GM21447 (cell line): ENCODE data around the gene CYP27C1.
"Not testable (repeated sequence)": the region's sequence is repeated elsewhere in the genome, so short reads cannot be mapped to it uniquely, and the experiment has no call there.

Experiments used
- ATAC-seq: cut with Tn5 transposase; IDR thresholded peaks from one replicate; pipeline ENCODE4 v1.9.1; 2021; ENCODE audit not compliant: unreplicated experiment

The CYP27C1 gene

DNA sequence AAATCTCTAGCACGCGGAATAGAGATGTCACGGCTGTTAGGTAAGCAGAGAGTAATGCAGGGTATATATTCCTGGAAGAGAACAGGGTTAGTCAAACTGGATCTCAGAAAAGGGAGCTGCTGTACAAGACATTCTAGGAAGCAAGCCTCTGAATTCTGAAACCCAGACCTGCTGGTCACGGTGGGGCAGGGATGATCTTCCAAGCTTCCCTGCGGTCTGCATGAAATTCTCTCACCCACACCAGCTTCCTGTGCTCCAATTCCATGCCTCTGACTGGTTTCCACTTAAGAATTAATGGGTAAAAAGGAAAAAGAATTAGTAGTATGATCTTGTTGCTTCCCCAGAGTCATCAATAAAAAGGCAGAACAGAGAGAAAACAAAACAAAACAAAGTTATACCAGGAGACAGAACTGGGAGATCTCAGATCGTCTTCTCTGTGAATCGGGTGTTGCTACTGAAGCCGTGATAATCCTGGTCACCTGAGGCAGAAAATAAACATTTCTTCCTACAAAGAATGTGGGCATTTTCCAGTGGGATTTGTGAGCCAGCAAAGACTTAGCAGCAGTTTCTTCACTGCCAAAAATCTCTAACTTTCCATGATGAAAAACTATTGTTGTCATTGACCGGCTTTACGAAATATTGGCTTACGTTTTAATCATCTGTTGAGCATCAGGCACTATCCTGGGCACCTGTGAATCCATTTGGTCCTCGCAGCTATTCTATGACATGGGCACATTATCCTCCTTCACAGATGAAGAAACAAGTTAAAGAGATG lies 5.3 kb upstream of the CYP27C1 start:
- no peak for ATAC-seq

DNA sequence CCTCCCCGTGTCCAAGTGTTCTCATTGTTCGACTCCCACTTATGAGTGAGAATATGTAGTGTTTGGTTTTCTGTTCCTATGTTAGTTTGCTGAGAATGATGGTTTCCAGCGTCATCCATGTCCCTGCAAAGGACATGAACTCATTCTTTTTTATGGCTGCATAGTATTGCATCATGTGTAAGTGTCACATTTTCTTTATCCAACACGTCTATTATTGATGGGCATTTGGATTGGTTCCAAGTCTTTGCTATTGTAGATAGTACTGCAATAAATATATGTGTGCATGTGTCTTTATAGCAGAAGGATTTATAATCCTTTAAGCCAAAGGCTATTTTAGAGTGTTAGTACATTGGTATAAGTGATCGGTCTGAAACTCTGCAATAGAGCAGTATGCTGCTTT lies 4.0 kb upstream of the CYP27C1 start:
- not testable (repeated sequence) for ATAC-seq

DNA sequence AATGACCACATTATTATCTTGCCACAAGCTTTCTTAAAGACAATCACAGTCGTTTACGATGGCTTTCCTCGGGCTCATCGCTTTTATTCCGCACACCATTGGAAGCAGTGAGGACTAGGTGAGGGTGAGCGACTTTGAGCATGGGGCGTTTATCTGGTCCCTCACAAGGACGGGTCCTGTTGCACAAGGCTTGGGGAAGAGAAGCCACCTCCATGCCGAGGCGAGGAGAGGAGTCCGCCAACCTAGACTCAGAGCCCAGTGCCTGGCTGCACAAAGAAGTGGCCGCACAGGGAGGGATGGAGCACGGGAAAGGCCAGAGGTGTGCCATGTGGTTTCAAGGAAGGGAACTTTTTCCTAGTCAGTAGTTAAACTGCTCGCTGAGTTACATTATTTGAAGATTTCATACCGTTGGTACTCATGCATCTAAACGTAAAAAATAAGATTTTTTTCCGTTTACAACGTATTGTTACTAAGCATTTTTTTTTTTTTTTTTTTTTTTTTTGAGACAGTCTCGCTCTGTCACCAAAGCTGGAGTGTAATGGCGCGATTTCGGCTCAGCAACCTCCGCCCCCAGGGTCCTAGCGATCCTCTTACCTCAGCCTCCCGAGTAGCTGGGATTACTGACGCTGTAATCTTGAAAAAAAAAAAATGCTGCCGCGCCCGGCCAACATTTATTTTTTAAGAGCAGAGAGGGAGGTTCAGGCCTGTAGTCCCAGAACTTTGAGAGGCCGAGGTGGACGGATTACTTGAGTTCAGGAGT lies 849 bp upstream of the CYP27C1 start:
- ATAC-seq = no peak

DNA sequence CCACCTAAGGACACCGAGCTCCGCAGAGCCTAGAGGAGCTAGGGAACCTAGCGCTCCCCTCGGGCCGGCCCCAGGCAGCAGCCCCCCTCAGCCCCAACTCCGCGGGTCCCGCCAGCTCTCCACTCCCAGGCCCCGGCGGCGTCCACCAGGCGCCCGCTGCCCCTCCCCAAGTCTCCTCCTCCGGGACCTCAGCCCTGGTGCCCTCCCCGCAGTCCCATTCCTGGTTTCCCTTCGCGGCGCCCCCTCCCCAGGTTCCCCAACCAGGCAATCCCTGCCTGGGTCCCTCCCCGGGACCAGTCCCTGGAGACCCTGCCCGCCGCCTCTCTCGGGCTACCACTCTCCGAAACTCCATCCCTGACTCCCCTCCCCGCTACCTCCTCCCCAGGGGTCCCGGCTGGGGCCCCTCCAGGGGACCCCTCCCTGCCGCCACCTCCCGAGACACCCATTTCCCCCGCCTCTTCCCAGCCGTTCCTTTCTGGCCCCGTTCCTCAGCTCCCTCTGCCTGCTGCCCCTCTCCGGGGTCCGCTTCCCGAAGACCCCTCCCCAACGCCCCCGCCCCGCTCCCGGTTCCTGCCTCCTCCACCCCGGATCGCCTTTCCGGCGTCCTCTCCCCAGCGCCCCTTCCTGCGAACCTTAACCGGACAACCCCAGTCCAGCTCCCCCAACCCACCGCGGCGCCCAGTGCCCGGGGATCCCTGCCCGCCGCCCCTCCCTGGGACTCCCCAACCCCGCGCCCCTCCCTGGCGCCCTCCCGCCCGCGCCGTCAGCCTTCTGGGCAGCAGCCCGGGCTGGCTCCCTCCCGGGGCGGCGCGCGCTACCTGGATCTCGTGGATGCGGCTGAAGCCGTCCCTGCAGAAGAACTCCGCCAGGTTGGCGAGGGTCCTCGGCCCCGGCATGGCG lies 678 bp downstream of the CYP27C1 start:
- no peak for ATAC-seq

DNA sequence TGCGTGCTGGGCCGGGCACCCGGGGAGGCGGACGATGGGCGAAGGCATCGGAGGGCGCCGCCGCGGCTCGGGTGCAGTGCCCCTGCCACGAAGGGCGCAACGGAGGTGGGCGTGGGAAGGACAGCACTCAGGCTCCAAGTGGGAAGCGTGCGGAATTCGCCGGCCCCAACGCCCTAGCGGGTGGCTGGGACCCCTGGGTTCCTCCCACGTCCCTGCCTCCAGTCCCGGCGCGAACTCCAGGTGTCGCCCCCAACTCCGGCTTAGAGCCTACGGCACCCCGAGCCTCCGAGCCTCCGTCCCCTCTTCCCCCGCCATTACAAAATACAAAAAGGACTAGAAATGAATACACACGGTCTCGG lies 1.3 kb downstream of the CYP27C1 start:
- no peak for ATAC-seq

DNA sequence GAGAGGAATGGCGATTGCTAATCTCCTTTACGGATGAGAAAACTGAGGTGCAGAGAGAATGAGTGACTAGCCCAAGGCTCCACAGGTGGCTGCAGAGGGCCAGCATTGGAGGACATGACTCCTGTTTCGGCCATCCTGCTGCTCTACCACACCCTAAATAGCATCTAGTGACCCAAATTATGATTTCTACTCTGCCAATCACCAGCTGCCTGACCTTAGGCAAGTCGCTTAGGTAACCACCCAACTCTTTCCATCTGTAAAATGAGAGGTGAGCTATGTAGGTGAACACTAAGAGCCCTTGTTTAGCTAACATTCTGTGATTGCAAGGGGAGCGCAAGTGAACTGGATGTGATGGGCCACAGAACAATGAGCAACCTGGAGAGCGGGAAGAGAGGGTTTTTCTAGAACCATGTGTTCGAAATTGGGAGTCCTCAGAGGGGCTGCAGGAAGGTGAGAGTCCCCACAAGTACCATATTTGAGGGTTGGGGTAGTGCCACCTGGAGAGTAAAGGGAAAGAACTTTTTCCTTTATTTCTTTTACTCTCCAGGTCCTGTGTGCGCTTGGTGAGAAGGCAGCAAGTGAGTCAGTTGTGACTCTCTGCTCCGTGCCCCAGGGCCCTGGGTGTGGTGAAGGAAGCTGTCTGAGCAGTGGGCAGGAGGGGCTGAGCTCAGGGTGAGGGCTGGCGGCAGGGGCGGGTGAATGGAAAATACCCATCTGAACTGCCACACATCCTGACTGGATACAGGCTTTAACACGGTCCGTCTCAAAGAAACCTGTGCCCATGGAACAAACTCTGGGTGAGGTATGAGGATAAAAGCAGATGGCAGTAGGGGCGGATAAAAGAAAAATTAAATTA lies 2.4 kb downstream of the CYP27C1 start:
- ATAC-seq = no peak

DNA sequence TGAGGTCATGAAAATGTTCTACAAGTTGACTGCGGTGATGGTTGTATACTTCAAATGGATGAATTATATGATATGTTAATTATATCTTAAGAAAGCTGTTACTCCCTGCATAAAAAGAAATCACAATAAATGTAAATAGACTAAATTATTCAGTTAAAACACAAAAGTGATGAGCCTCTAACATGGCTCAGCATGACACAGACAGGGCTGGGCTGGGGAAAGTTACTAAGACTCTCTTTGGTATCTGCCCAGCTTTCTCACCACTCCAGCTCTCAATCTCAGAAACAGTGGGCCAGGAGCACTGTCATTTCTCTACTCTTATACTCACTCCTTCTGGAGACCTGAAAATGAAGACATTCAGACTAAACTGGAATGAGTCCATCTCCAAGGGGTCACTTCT lies 3.5 kb downstream of the CYP27C1 start:
- no peak for ATAC-seq

DNA sequence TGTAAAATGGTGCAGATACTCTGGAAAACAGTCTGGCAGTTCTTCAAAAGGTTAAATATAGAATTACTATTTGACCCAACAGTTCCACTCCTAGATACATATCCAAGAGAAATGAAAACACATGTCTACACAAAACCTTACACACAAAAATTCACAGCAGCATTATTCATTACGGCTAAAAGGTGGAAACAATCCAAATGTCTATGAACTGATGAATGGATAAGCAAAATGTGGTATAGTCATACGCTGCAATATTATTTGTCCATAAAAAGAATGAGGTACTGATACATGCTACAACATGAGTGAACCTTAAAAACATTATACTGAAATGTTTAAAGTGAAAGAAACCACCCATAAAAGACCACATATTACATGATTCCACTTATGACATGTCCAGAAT lies 4.0 kb downstream of the CYP27C1 start:
- ATAC-seq = no peak

DNA sequence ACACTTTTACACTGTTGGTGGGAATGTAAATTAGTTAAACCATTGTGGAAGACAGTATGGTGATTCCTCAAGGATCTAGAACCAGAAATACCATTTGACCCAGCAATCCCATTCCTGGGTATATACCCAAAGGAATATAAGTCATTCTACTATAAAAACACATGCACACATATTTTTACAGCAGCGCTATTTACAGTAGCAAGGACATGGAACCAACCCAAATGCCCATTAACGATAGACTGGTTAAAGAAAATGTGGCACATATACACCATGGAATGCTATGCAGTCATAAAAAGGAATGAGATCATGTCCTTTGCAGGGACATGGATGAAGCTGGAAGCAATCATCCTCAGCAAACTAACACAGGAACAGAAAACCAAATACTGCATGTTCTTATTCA lies 5.9 kb downstream of the CYP27C1 start:
- ATAC-seq = not testable (repeated sequence)

DNA sequence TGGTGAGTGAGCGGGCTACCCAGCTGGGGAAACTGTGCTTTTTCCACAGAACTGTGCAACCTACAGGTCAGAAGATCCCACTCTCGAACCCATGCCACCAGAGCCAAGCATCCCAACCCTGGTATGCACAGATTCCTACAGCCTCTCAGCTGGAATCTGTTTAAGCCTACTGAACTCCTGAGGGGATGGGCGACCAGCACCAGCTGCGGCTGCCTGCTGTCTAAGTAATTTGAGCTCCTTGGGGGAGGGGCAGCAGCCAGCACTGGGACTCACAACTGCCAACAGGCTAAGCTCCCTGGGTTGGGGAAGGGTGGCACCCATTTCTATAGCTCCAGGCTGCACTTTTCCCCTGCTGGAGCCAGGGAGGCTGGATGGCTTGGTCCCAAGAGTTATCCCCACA lies 11.8 kb downstream of the CYP27C1 start:
- no peak for ATAC-seq

DNA sequence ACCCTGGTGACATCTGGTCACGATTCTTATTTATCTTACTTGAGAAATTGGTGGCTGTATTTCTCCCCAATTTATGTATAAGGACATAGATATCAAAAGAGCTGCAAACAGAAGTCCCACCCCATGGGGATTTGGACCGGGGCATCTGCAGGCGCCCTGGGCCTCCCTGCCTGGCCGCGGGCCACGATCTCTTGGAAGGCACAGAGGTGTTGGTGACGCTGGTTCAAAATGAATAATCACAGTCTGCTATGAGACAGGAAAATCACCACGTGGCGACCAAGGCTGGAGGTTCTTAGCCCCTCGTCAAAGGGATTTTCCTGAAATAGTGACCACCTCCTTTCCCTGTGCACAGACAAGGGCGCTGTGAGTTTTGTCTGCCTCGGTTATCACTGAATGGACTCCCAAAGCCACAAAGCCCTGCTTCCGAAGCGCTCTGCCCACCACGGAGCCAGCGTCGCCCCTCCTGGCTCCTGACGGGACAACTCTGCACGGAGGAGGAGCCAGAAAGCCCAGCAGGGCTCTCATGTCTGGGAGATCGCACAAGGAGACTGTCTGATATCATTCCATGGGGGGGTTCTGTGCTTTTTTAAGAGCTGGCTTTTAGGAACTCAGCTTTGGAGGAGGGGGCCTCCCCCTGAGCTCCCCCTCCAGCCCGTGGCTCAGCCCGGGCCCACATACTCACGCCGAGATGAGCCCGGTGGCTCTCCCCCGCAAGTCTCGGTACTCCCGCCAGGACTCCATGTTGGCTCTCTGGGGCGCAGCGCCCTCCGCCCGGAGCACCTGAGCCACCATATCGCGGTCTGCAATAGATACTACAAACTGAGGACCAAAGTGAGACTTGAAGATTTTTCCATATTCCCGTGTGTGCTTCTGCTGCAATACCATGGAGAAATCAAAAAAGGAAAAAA lies 14.6 kb downstream of the CYP27C1 start:
- ATAC-seq = no peak

DNA sequence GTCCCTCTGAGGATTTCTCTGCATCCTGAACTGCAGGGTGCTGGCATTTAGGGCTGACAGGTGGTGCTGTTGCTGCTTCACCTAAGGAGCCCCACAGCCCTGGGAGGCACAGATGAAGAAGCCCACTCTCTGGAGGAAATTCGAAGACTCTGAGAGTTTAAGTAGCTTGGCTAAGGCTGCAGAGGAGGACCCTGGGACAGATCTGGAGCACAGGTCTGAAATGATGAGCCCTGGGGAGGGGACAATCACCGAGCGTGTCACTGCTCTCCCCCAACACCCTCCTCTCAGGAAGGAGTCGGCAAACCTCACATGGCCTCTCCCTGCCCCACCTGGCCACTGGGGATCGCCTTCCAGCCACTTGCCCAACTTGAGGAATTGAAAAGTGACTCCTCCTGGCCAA lies 18.6 kb downstream of the CYP27C1 start:
- ATAC-seq = no peak

DNA sequence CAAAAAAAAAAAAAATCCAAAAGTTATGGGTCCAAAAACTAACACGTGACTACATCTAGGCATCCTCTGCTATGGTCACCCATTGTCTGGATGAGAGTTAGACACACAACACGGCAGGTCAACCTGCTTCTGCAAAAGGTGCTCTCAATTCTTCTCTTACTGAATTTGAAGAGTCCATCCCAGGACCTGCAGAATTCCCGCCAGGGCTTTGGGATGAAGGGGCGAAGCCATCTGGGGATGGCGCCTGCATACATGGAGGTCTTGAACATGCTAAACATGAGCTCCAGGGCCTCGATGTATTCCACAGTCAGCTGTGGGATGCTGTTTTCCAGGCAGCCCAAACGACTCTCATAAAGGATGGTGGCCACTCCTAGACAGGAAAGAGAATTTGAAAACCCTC lies 19.1 kb downstream of the CYP27C1 start:
- no peak for ATAC-seq

DNA sequence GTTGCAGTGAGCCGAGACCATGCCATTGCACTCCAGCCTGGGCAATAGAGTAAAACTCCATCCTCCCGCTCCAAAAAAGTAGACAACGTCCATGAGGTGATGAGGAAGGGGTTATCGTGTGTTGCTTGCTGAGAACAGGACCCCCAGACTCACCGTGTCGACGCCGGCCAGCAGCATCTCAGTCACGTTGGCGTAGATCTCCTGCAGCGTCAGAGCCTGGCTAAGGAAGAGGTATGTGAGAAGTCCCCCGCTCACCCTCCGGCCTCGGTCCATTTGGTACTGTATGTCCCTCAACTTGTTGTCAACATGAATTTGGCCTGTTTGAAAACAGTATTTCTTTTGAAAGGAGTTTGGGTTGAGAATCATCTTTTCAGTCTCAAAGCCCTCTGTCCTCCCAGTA lies 20.9 kb downstream of the CYP27C1 start:
- no peak for ATAC-seq

DNA sequence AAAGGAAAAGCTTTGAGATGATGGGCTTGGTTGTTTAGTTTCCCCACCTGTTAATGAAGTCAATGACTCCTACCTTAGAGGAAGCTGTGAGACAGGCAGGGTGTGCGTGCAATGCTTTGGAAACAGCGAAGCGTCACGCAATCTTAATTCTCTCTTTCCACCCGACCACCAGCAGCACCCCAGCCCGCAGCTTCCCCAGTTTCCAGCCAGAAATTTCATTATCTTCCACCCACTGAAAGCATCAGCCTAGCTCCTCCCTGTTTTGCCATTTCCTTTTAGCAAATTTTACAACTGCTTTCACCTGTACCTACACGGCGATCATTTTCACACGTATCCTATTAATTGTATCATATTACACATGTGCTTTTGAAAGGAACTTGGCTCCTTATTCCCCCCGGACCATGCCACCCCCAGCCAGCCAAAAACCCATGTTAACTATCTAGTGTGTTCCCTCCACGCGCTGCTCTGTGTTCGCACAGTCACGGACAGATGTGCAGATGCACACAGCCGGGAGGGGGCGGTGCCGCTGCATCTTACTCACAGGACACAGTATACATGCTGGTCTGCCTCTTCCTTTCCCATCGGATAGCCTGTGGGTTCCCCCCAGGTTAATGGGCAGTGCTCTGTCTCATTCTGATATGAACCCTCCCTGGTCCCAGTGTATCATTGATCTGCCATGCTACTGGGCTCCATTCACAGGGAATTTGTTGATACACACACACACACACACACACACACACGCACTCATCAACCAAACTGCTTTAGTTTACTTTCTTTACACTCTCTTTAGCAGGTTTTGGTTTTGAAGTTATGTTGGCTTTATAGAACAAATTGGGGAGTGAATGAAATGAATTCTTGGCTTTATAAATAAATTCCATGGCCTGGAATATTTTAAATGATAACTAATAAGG lies 22.4 kb downstream of the CYP27C1 start:
- no peak for ATAC-seq

DNA sequence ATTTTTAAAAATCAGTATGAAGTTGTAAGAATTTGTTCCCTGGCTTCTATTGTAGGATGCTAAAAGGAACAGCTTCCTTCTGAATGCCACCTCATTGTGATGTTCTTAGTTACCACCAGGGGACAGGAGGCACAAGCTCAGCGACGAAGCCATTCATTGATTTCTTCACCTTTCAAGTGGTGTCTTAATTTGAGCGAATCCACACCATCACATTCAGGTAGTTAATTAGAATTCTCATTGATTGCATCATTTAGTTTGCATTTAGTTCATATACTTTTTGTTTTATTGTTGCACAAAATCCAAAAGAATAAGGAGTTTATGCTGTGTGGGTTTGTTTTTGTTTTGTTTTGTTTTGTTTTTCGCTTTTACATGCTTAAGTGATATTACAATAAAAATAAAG lies 23.1 kb downstream of the CYP27C1 start:
- no peak for ATAC-seq

DNA sequence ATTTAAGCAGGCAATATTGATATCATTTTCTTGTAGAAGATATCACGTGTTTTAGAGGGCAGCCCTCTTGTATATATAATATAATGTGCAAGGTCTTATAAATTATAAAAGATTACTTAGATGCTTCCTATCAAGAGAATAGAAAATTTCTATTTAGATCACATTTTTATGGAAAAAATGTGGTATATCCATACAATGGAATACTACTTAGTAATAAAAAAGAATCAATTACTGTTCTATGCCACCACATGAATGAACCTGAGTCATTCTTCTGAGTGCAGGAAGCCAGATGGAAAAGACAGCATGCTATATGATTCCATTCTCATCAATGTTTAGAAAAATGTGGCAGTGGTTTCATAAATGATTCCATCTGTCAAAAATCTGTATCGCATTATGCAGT lies 23.6 kb downstream of the CYP27C1 start:
- ATAC-seq = no peak
